Esophagus muscularis mucosa (tissue), 4 donors: ENCODE data around the gene OR10G2.

ENCODE experiments used
- CTCF ChIP-seq, 3 experiments: fragments of 200-600 bp in 2 of 3; fragments of 450-650 bp in 1 of 3; sonication (generic) in 2 of 3; IDR thresholded peaks; one replicate each; pipeline ENCODE4 v1.5.1; 2017 to 2019; ENCODE audit warnings: antibody characterized with exemption in 3 of 3, mild to moderate bottlenecking in 2 of 3, moderate library complexity in 1 of 3
- EP300 ChIP-seq: sonication (generic); formaldehyde crosslinking; IDR thresholded peaks from one replicate; pipeline ENCODE4 v1.6.1; 2017; ENCODE audit warnings: antibody characterized with exemption
- POLR2A ChIP-seq: fragments of 450-650 bp; IDR thresholded peaks from one replicate; pipeline ENCODE4 v1.6.1; 2017; ENCODE audit warnings: antibody characterized with exemption, moderate library complexity, mild to moderate bottlenecking, low read depth
- POLR2AphosphoS5 ChIP-seq, 2 donors: sonication (generic); formaldehyde crosslinking; IDR thresholded peaks; one replicate each; pipeline ENCODE4 v1.6.1; 2017; ENCODE audit warnings: antibody characterized with exemption in 2 of 2

- TF ChIP-seq POLR2A = no peak
- no peak for TF ChIP-seq POLR2AphosphoS5 (IDR thresholded peaks at IDR 0.05)
- TF ChIP-seq CTCF (IDR thresholded peaks at IDR 0.05) = no peak
- no peak for TF ChIP-seq EP300
These were observed 22.4 kb downstream of the OR10G2 start for GRCh38 chr14:21612324-21612723.
